ENCODE measurements around the gene RXFP4. TPM values are rescaled to one million over a fixed set of nuclear protein-coding genes. Genes with fewer than 3 reads are reported as not detected.
A peak's percentile ranks its signal among the peaks of the same experiment; 100 is the strongest.

The RXFP4 gene
- total and polyA plus RNA-seq, 2 of the 13 experiments (the other 11 are each of a cell fraction or from before 2014, with no cell fraction given), result 0.38 to 1.4 TPM

GRCh38 chr1:155978325-155978972, 37.0 kb downstream of the RXFP4 start, which contains the start of gene ARHGEF2 (continued):
- TF ChIP-seq ZMAT3 (CRISPR knock-in tag; conservative IDR thresholded peaks at IDR 0.05) (0 out of 2 replicates have a peak, but pooled peaks have one; percentile 51), NR2F6 (IDR thresholded peaks at IDR 0.05) (no peak), NR2F6 (CRISPR knock-in tag; IDR thresholded peaks at IDR 0.05) (peak; percentile 28; the same call in 1 of the 2 replicates), ZNF44 (CRISPR knock-in tag; IDR thresholded peaks at IDR 0.05) (no peak; the same call in 1 of the 2 replicates), CSRNP1 (CRISPR knock-in tag; IDR thresholded peaks at IDR 0.05) (peak; percentile 41; the same call in 1 of the 2 replicates), MED8 (CRISPR knock-in tag; IDR thresholded peaks at IDR 0.05; ENCODE audit: insufficient replicate concordance) (no peak), KAT2B (IDR thresholded peaks at IDR 0.05; ENCODE audit: borderline replicate concordance, low read depth, low read length) (no peak), CBX5 (CRISPR knock-in tag; IDR thresholded peaks at IDR 0.05; ENCODE audit: borderline replicate concordance) (0 out of 2 replicates have a peak, but pooled peaks have one; percentile 42), ZNF207 (IDR thresholded peaks at IDR 0.05; ENCODE audit: borderline replicate concordance) (no peak), KLF11 (CRISPR knock-in tag; IDR thresholded peaks at IDR 0.05) (no peak), SP5 (CRISPR knock-in tag; IDR thresholded peaks at IDR 0.05; ENCODE audit: borderline replicate concordance, low read depth) (peak; percentile 41; the same call in 1 of the 2 replicates), ZNF567 (CRISPR knock-in tag; IDR thresholded peaks at IDR 0.05; ENCODE audit: borderline replicate concordance) (no peak), ZNF275 (CRISPR knock-in tag; IDR thresholded peaks at IDR 0.05; ENCODE audit: borderline replicate concordance) (no peak), AHDC1 (CRISPR knock-in tag; IDR thresholded peaks at IDR 0.05; ENCODE audit: borderline replicate concordance) (no peak), USF2 (IDR thresholded peaks at IDR 0.05; ENCODE audit: low read depth, low read length) (no peak), USF2 (CRISPR knock-in tag; IDR thresholded peaks at IDR 0.05; ENCODE audit: borderline replicate concordance) (no peak), POLR2A (IDR thresholded peaks at IDR 0.05; ENCODE audit: insufficient read depth in 1 of 2, low read depth in 2 of 2, low read length in 2 of 2) (peak in 1 of 2 experiments; percentile 60; a peak in 2 of 4 replicates), ZSCAN25 (CRISPR knock-in tag; IDR thresholded peaks at IDR 0.05) (peak; percentile 38; the same call in 1 of the 2 replicates), ZNF605 (CRISPR knock-in tag; IDR thresholded peaks at IDR 0.05) (no peak), PRMT3 (CRISPR knock-in tag; IDR thresholded peaks at IDR 0.05; ENCODE audit: borderline replicate concordance, low read depth) (no peak)

All from HepG2 (cell line).